Activated CD4-positive, CD25-positive, alpha-beta regulatory T cell treated with anti-CD3 and anti-CD28 coated beads, Interleukin-2, amount 50 U/mL, for 16 hours (primary cell): Measurements from ENCODE around the gene ELMO1.

ENCODE experiments used
- DNase-seq: peaks from one replicate; pipeline ENCODE4 v3.0.0-alpha.2; 2020; ENCODE audit warnings: low read depth, low spot score

ELMO1 gene

DNA sequence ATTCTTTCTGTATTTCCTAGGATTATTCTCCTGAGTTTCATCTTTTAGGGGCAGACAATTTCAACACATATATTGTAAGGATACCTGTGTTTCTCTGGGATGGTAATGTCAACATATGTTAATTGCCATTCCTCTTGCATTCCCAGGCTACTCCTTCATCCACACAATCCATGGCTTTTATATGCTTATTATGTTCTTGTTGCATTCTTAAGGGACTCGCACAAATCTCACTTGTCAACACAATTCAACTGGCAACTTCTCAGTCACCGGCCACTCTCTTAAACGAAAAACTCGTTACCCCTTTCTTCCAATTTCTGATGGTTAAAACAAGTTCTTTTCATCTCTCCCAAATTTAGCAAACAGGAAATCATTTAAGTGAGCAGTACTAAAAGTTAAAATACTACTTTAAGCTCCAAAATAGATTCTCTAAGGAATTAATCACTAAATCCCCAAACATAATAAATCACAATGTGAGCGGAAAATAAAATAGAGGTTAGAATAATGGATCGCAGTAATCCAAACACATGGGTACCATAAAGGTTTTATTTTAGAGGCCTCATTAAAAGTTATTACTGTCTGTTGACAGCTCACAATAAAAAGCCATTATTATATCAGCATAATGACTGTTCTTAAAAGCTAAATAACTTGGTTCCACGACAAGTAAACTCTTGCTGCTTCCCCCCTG is 223.2 kb downstream of the ELMO1 start:
- no peak for DNase-seq

DNA sequence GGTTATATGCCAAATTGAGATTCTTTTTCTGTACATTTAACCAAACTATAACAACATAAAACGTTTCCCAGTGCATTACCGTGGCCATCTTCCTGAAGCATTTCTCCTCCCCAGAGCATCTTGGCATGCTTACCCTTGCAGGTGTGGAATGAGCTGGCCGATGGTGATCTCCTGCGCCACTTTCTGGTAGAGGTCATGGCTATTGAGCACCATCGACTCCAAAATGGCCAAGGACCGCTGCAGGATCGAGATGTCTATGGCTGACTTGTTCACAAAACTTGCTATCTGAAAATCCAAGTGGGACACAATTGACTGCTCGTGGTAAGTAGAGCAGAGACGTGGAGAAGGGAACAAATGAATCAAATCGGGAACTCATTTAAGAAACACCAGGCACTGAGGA is 223.9 kb downstream of the ELMO1 start:
- no peak for DNase-seq

GRCh38 chr7:37220664-37221063 is 228.0 kb downstream of the ELMO1 start:
- DNase-seq, result no peak

DNA sequence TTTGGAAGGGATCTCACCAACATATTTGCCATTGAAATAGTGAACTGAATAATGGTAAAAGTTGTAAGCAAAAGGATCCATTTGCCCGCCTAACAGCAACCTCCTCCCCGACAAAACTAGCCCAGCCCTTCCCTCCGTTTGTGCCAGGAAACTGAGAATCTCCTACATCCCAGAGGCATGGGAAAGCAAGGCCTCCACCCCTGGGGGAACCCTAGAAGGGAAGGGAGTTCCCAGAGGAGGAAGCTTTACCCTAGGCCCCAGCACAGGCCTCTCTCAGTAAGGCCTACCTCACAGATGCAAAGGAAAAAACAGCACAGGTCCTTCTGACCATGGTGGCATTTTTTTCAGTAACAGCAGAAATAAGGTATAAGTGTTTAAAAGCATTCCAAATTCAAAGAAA is 229.7 kb downstream of the ELMO1 start:
- no peak for DNase-seq

- no peak for DNase-seq
Observed at GRCh38 chr7:37216923-37217322, 231.7 kb downstream of the ELMO1 start.

- no peak for DNase-seq
Observed at GRCh38 chr7:37216156-37216852, 232.4 kb downstream of the ELMO1 start.

- no peak for DNase-seq
Observed at GRCh38 chr7:37215290-37215923, 233.3 kb downstream of the ELMO1 start.

GRCh38 chr7:37212556-37212955 is 236.1 kb downstream of the ELMO1 start:
- no peak for DNase-seq

DNA sequence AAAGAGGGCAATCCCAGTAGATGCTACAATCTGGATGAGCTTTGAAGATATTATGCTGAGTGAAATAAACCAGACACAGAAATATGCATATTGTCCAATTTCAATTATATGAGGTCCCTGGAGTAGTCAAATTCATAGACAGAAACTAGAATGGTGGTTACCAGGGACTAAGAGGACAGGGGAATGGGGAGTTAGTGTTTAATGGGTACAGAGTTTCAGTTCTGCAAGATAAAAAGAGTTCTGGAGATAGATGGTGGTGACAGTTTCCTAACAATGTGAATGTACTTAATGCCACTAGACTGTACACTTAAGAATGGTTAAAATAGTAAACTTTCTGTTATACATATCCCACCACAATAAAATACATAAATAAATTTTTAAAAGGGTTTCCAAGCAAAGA is 236.6 kb downstream of the ELMO1 start:
- no peak for DNase-seq

GRCh38 chr7:37211097-37211880 is 237.4 kb downstream of the ELMO1 start:
- no peak for DNase-seq

DNA sequence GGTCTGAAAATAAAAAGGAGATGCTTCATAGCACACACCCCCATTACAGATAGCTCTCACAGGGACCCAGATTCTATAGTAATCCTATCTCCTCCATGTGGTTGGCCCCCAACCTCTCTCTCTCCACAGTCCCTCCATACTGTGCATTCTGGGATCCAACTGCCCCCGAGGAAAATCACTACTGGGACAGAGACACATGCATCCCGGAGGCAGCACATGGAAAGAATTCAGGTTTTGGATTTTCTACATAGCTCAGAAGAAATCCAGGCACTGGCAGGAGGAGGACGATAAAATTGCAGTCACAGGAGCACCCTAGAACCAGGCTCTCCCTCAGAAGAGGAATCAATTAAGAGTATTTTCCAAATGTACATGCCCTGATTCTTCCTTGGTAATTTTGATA is 239.5 kb downstream of the ELMO1 start:
- DNase-seq, result no peak

- no peak for DNase-seq
Observed at GRCh38 chr7:37208528-37208927, 240.1 kb downstream of the ELMO1 start.

DNA sequence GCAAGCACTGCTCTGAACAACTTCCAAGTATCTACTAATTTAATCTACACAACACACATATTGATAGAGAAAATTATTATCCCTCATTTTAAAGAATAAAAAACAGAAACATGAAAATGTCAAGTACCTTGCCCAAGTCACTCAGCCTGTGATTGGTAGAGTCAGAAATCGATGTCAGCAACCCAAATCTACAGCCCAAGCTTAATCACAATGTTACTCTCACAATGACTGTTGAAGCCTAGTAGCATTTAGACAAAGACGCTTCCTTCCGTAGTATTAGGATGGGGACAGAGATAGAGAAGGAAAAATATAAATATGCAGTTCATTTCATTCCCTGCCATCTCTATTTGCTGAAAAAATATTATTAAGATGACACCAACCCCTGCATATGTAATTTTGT is 242.5 kb downstream of the ELMO1 start:
- DNase-seq, result no peak

- no peak for DNase-seq
Observed at GRCh38 chr7:37205451-37205850, 243.2 kb downstream of the ELMO1 start.

DNA sequence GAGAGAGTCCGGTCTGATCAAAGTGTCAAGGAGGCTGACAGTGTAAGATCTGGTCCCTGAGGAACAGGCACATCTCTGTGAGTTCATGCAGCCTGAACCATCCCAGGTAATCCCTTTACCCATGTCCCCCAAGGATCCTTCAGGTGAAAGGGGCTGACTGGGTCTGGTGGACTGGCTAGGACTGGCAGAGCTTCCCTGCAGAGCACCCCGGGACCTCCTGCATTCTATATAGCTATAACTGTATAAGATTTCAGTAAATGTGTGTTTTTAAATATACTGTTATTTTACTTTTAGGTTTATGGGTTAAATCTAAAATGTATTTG is 246.8 kb downstream of the ELMO1 start:
- DNase-seq, result no peak

DNA sequence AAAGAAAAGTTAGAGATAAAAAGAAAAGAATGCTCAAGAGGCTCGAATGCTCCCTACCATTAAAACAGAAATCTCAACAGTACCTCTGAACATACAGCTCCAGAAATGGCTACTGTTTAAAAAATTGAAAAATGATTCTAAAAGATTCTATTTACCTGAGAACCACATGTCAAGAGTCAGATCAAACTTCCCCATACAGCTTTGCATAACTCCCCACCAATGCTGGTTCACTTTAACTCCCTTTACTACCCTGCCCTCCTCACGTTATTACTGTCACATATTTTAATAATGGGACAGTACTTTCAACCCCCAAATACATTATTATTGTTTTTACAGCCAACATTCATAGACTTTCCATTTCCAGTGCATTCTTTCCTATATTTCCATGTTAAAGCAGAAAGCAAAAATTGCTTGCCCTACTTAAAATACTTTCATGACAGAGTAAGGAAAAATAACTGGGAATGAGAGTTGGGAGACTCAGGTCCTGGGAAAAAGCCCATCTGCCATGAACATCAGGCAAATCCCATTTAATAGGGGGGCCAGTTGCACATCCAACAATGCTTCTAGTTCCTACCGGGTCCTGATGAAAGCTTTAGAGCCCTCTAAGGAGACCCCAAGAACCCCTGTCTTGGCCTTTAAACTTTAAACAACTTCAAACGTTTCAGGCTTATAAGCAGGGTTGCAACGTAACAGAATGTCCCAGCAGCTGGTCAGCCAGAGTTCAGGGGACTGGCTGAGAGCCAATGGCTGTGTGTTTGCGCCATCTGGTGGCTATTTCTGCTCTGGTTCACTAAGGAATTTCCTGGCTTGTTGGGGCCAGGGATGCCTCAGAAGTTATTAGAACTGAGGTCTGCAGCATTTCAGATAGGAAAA is 247.4 kb downstream of the ELMO1 start:
- DNase-seq, result no peak

DNA sequence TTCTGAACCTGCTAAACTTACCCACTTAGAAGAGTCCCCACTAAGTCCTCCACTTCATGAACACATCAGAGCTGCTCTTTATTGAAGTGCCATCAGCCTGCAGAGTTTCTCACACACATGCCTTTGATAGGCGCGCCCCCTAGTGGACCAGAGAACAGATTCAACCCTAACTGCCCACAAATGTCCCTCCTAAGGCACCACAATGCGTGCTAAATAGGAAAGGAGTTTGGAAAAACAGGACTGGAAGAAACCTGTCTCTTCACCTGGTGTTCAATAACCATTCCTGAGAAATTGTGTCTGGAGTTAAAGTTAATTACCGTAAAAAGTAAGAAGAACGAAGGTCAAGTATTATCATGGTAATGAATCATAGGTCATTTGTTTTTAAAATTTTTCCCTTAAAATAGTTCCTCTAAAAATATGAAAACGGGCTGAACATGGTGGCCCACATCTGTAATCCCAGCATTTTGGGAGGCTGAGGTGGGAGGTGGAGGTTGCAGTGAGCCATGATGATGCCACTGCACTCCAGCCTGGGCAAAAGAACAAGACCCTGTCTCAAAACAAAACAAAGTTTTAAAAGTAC is 249.7 kb downstream of the ELMO1 start:
- peak; percentile 63 for DNase-seq

GRCh38 chr7:37198041-37198905 is 250.4 kb downstream of the ELMO1 start:
- DNase-seq, result no peak

- no peak for DNase-seq
Observed at GRCh38 chr7:37197108-37197507, 251.6 kb downstream of the ELMO1 start.

DNA sequence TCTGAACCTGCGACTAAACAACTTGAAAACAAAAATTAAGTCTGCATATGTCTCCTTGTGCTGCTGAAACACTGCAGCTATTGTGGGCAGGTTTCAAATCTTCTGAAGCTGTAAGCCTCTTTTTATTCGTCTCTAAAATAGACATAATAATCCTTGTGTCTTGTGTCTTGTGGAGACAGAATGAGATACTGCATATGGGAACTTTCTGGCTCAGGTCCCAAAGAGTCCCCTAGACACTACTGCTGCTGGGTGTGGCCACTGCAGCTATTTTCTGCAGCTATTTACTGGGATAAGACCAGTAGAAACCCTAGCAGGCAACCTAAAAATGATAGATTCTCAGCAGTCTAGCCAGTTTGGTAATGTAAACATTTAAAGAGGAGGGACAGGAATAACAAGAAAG is 252.0 kb downstream of the ELMO1 start:
- DNase-seq, result no peak
